Stimulated activated CD4-positive, alpha-beta T cell treated with anti-CD3 and anti-CD28 coated beads, Interleukin-2, amount 100 ng/mL, for 24 hours (primary cell): Measurements from ENCODE around the gene PNMA1.

Experiments used
- DNase-seq, 2 donors: peaks; one replicate each; pipeline ENCODE4 v3.0.0-alpha.2; 2020

PNMA1 gene

DNA sequence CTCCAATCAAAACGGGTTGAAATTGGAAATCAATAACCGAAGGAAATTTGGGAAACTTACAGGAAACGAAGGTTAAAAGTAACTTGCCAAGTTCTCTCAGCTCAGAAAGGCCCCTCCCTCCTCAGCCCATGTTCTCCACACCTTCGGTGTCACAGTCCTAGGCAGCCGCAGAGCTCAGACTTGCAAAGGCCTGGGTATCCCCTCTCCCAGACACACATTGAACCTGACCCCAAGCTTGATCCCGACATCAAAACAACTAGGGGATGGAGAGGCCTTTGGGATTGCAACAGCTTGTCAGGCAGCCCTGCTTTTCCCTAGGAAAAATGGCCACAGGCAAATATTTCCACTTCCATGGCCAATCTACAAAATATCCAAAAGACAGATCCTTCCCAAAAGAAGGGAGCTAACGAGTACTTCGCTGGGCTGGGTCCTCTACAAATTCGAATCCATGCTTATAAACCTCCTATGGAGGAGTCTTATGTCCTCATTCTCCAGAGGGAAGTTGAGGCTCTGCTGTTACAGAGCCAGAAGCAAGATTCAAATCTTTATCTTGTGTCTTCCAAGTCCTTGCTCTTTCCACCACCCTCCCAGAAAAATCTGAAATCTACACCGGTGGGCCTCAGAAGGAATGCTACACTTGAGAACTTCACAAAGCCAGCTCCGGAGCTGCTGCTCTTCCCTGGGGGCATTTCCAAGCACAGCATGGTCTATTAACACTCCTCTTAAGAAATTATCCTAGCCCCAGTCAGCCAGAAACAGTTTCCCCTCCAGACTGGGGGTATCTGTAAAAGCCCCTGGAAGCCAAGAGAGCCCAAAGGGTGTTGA is 35.7 kb upstream of the PNMA1 start:
- DNase-seq: no peak

GRCh38 chr14:73748858-73749357 is 34.7 kb upstream of the PNMA1 start:
- no peak for DNase-seq

GRCh38 chr14:73747379-73748211 is 33.4 kb upstream of the PNMA1 start:
- no peak for DNase-seq

GRCh38 chr14:73746520-73747378 is 32.6 kb upstream of the PNMA1 start:
- no peak for DNase-seq

DNA sequence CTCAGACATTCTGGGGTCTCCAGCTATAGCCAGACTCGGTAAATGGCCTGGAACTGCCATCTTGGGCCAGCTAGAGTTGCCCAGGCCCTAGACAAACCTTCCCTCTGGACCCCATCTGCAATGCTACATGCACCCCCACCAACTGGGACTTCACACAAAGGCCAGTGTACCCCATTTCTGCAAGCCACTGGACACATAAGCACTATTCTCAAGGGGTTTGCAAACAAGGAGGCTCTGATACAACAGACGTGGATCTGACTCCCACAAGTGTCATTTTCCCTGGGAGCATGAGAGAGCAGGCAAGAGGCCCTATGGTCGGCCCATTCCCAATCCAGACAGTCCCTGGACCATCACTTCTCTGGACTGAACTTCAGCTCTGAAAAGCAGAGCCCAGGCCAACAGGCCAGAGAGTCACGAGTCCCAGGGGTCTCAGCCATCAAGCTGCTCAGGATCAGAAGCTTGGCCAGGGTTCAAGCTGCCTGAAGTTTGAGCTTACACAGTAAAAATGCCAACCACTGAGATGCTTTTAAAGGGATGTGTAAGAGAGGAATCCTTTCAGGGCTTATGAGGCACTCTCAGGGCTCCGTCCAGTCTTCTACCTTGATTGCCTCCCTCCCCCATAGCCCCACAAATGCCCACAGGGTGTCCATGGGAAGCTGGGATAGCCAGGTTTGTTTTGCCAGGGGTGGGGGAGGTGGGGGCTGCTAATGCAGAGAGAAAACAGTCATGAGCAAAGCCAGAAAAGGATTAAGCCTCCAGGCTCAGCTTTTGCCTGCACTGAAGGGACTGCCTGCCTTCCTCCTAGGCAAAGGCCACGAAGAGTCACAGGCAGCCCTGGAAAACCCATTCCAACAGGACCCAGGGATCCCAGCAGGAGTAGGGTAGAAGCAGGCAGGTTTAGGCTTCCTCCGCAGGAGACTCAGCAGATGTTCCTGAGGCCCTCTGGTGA is 31.7 kb upstream of the PNMA1 start:
- DNase-seq: no peak

- no peak for DNase-seq
Measured at GRCh38 chr14:73744874-73745529, 30.8 kb upstream of the PNMA1 start.

DNA sequence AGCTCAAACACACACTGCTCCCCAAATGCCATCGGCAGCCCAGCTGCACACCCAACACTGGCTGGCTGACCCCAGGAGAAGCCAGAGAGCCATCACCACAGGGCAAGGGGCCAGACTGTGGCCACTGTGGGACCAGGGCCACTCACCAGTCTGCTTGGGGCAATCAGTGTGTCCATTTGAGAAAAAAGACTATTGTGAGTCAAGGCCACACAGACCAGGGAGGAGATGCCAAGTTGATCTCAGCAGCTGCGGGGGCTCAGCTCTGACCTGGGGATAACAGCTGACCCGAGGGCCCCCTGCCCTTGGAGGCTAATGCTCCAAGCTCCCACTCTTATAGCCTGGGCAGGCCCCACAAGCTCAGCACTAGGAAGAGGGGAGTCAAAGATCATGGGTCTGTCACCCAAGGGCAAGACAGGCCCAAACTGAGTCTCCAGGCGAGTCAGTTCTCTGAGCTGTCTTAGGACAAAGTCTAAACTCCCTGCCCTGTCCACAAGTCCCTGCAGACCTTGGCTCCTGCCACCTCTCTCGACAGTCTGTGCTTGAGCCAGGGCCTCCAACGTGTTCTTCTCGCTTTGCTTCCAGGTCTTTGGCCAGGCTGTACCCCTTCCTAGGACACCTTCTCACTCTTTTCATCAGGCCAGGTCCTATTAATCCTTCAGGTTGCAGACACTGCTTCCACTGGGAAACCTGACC is 30.1 kb upstream of the PNMA1 start:
- DNase-seq: no peak

- DNase-seq: peak; percentile 68 to 73
Measured at GRCh38 chr14:73743431-73743931, 29.3 kb upstream of the PNMA1 start.

GRCh38 chr14:73742520-73743238 is 28.5 kb upstream of the PNMA1 start:
- no peak for DNase-seq

DNA sequence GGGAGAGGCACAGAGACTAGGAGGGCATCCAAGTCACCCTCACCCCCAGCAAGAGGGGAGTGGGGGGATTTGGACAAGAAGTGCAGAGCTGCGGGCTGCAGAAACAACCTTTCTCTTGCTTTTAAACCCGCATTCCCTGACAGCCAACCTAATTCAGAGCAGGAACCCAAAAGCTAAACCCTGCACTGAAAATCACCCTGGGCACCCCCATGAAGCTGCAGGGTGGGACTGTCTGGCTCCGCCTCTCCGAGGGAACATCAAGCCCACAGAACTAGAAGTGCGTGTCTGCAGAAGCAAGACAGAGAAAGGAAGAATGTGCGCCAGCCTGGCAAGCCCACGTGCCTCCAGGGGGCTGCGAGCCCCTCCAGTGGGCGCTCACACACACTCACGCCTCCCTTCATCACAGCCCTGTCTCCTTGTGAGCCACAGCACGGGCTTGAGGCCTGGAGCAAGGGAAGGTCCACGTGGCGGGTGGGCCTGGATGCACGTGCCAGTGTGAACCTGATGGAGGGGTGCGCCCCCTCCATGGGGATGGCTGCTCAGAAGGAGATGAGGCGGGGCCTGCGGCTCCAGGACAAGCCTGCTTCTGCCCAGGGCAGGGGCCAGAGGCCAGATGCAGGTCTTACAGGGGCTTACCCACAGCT is 27.8 kb upstream of the PNMA1 start:
- DNase-seq: peak in 1 of 2 donors; percentile 52

- peak; percentile 75 to 78 for DNase-seq
Measured at GRCh38 chr14:73741386-73741875, 27.2 kb upstream of the PNMA1 start.

DNA sequence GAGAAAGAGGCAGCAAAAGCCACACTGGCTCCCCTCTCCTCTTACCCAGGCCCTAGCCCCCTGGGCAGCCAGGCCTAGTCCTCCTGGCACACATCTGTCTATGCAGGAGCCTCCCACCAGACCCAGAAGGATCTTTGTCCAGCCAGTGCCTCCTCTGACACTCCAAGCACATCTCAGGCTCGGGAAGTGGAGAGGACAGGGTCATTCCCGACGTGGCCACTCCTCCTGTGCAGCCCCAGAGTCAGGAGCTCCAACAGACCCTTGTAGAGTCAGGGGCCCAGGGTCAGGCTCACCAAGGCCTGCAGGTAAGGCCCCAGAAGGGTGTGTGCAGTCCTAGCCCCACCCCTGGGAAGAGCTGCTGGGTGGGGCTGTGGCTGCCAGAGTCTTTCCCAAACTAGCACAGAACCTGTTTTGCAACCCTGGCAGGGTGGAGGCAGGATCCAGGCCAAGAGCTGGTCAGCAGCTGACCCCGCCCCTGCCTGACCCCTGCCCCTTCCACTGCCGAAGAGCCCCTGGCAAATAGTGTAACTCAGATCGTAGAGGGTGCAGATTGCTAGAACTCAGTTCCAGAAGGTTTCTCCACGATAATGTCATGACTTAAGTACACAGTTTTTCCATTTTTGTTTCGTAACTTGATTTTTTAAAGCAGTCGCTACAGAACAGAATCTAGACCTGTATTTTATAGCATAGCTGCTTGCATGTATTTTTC is 26.6 kb upstream of the PNMA1 start:
- no peak for DNase-seq

DNA sequence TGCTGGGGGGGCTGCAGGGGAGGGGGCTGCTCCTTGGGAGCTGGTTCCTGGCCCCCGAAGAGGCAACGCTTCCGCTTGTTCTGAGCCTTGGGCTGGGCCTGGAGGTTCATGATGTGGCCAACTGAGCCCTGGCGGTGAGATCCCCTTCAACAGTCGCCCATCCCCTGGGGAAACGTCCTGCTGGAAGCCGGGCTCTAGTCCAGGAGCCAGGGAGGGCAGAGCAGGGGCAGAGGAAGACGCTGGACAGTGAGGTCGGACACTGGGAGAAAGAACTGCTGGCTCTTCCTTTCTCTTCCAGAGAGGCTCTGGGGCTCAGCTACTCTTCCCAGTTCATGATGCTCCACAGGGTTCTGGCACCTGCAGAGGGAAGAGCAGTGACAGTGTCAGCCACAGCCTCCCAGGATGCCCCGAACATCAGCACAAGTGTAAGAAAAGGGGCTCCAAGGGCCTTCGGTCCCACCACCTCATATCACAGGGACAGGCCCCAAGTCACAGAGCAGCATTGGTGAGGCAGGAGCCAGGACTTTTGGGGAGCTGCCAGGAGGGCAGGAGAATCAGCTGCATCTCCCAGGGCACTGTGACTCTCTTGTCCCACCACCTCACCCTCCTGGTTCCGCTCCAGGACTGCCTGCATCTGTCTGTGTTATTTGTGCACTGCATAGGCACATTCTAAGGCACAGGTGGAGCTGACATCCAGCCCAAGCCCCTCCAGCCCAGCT is 25.9 kb upstream of the PNMA1 start:
- DNase-seq: no peak

DNA sequence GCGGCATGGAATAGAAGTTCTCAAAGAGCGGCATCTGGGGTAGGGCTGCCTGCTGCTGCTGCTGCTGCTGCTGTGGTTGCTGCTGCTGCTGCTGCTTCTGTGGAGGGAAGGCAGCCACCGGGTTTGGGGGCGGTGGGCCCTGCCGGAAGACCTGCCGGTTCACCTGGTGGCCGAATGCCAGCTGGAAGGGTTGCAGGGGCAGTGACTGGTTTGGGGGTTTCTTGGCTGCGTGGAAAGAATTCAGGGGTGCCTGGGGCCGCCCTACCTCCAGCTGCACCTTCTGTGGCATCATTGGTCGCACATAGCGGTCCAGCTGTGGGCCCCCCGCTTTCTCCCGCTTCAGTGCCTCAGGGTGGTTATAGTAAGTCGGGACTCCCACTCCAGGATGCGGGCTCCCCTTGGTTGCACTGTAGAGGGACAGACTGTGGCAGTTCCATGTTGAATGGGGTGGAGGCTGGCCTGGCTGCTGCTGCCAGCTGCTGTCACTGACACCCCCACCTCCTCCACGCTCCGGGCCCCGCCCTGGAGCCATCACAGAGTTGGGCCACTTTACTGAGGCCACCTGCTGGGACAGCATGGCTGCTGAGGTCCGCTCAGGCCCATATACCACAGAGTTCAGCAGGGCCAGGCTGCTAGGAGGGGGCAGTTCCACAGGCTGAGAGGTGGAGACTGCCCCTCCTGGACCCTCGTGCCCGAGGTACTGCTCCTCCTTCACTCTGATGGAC is 25.2 kb upstream of the PNMA1 start:
- no peak for DNase-seq

DNA sequence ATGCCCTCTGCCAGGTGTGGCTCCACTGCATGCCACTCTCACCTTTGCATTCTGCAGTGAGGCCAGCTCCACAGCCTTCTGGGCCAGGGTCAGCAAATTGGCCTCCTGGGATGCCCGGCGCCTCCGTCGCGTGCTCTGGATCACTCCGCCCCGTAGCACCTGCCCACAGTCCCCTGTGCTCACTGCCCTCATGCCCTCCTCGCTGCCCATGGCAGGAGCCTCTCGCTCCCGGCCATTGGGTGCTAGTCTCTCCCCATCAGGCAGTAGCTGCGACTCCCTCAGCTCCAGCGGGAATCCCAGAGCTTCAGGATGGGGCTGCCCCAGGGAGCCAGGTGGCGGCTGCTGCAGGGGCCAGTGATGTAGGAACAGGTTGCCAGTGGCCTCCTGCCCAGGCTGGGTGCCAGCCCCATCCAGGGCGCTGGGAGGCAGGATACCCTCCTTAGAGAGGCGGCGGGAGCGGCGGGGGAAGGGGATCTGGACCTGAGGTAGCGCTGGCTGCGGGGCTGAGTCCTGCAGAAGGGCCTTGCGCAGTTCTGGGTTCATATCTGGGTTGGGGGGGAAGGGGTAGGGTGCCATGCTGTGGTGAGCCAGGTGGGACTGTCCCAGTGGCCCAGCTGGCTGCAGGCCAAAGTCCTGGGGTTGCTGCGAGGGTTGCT is 24.5 kb upstream of the PNMA1 start:
- no peak for DNase-seq

- no peak for DNase-seq
Measured at GRCh38 chr14:73736842-73737241, 22.7 kb upstream of the PNMA1 start.
